NCI-H226 (cell line): ENCODE results near the gene TMEM140.
A peak's percentile ranks its signal among the peaks of the same experiment; 100 is the strongest.
"Not testable (repeated sequence)": the region's sequence is repeated elsewhere in the genome, so short reads cannot be mapped to it uniquely, and the experiment has no call there.

Experiments used
- DNase-seq: peaks from one replicate; pipeline ENCODE4 v3.0.0-alpha.2; 2015

Gene TMEM140

GRCh38 chr7:135159359-135160085, 11.7 kb downstream of the TMEM140 start:
- DNase-seq: no peak

- no peak for DNase-seq
These were observed 12.4 kb downstream of the TMEM140 start for GRCh38 chr7:135160098-135160857.

- DNase-seq: no peak
These were observed 13.2 kb downstream of the TMEM140 start for GRCh38 chr7:135160858-135161653.

GRCh38 chr7:135161669-135162068, 13.8 kb downstream of the TMEM140 start:
- DNase-seq: no peak

GRCh38 chr7:135162382-135163001, 14.6 kb downstream of the TMEM140 start:
- DNase-seq: no peak

- DNase-seq: no peak
These were observed 16.6 kb downstream of the TMEM140 start for GRCh38 chr7:135164357-135165061.

GRCh38 chr7:135165862-135166261, 18.0 kb downstream of the TMEM140 start:
- no peak for DNase-seq

GRCh38 chr7:135166338-135166990, 18.6 kb downstream of the TMEM140 start:
- no peak for DNase-seq

GRCh38 chr7:135167365-135167917, 19.6 kb downstream of the TMEM140 start:
- no peak for DNase-seq

GRCh38 chr7:135168001-135168400, 20.1 kb downstream of the TMEM140 start:
- no peak for DNase-seq

GRCh38 chr7:135168489-135169140, 20.7 kb downstream of the TMEM140 start:
- DNase-seq: no peak

GRCh38 chr7:135169141-135169963, 21.5 kb downstream of the TMEM140 start:
- DNase-seq: peak; percentile 37

- DNase-seq: no peak
These were observed 22.0 kb downstream of the TMEM140 start for GRCh38 chr7:135169964-135170273.

GRCh38 chr7:135170274-135170997, 22.6 kb downstream of the TMEM140 start, which contains the start of gene CYREN:
CYREN (minus strand) TSS chr7:135170707; CDS start chr7:135168922, 1,785 bp downstream.
- DNase-seq: peak; percentile 83

GRCh38 chr7:135170998-135171481, 23.2 kb downstream of the TMEM140 start:
- DNase-seq: not testable (repeated sequence)

GRCh38 chr7:135171581-135172291, 23.9 kb downstream of the TMEM140 start:
- DNase-seq: not testable (repeated sequence)

- not testable (repeated sequence) for DNase-seq
These were observed 26.0 kb downstream of the TMEM140 start for GRCh38 chr7:135173916-135174315.

GRCh38 chr7:135174941-135175340, 27.1 kb downstream of the TMEM140 start:
- DNase-seq: no peak
